Cortex of kidney (tissue), 1 donor: Measurements from ENCODE around the gene BRD2.

Source experiments
- DNase-seq: peaks from one replicate; lab custom pipeline; 2025; lab: John Stamatoyannopoulos, UW

Gene BRD2

DNA sequence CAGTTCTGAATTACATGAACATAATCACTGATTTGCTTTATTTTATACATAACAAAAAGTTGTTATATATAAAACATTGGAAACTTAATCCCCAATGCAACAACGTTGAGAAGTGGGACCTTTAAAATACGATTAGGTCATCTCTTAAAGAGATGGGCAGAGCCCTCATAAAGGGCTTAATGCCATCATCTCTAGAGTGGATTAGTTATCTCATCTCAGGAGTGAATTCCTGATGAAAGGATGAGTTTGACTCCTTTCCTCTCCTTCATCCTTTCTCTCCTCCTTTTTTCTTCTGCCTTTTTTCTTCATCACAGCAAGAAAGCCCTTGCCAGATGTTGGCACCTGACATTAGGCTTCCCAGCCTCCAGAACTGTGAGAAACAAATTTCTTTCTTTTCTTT is 27.1 kb downstream of the BRD2 start:
- DNase-seq: no peak

DNA sequence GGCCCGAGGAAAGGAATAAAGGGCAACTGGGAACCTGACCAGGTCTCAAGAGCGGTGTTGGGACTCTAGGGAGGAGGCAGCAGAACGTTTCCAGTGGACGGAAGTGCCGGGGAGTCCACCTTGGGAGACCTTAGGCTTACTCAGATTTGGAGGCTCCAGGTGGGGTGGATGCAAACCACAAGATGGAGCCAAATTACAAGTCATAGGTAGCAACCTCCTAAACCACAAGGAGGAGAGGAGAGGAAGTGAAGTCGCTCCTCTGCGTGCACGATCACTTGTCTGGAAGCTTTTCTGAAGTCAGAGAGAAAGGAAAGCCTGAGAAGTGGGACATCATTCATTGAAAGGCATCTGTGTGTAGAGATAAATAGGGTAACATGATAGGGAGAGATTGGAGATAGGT is 31.7 kb downstream of the BRD2 start:
- no peak for DNase-seq

DNA sequence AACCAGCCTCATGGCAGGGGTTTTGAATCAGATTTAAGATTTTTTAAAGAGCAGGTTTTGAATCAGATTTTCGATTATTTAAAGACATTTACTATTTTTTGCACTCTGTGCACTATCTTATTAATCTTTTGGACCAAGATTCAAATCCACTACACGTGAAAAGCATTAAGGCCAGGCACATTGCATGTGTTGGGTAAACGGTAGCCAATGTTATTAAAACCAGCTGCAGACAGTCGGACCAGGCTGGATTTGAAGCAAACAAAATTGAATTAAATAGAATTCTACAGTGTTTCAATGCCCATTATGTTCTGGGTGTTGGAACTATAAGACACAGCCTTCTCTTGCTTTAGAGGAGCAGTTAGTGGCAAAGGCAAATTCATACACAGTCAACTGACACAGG is 33.3 kb downstream of the BRD2 start:
- DNase-seq: no peak

DNA sequence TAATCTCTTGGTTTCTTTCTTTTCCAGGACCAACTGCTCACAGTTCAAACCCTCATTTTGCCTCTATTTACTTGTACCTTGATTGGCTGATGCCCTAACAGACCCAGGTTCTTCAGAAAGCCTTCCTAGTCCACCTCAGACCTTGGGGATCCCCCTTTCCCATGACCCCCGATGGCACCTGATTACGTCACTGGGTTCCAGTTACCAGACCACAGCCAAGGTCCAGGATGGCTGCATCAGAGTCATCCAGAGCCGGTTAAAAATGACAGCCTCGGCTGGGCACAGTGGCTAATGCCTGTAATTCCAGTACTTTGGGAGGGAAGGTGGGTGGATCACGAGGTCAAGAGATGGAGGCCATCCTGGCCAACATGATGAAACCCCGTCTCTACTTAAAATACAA is 36.5 kb downstream of the BRD2 start:
- DNase-seq: no peak

GRCh38 chr6:33007831-33008400 is 39.5 kb downstream of the BRD2 start:
- DNase-seq: no peak

GRCh38 chr6:33008944-33009861 is 40.8 kb downstream of the BRD2 start, which contains the start of gene HLA-DOA:
HLA-DOA (minus strand) TSS chr6:33009591.
- DNase-seq: no peak

GRCh38 chr6:33010356-33010755 is 42.0 kb downstream of the BRD2 start:
- no peak for DNase-seq

DNA sequence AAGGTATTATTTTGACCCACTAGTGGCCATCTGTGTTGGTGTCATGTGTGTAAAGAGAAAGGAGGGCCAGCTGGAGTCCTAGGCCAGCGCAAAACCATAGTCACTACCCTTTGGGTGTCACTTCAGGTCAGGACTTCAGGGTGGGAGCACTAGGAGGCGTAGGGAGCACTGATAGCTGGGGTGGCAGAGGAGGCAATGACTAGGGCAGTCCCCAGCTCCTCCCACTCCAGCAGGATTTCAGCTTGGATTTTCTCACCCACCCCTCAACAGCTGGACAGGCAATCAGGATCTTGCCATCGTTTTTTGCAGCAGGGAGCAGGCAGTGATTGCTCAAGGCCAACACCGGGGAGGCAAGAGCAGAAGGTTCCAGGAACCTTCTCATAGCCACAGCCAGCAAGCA is 45.2 kb downstream of the BRD2 start:
- no peak for DNase-seq

- DNase-seq: no peak
These were observed 46.6 kb downstream of the BRD2 start for GRCh38 chr6:33014841-33015634.

- DNase-seq: no peak
These were observed 47.4 kb downstream of the BRD2 start for GRCh38 chr6:33015798-33016197.

- DNase-seq: no peak
These were observed 48.6 kb downstream of the BRD2 start for GRCh38 chr6:33017018-33017417.

DNA sequence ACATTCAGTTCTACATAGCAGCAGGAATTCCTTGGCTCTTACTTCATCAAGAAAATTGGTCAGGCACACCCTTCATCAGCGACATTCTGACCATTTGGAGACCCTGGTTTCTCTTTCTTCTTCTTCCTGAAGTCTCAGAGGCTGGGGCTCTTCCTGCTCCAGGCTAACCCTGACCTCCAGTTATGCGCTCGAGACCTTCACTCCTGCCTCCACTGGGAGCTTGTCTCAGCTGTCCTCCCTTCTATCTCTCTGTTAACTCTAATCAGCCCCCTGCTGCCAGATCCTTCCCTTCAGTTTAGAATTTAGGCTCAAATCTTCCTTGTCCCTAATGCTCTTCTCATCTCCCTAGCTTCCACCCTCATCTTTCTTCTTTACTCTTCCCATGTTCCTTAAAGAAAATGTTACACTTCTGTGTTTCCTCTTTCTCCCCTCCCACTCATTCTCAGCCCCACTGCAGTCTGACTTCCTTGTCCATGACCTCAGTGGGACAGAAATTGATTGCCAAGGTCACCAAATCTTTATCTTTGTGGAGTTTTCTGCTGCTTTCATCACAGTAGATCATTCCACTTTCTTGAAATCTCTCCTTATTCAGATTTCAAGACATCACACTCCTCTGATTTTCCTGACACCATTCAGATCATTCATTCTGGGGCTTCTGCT is 49.4 kb downstream of the BRD2 start:
- DNase-seq: no peak

- DNase-seq: no peak
These were observed 50.0 kb downstream of the BRD2 start for GRCh38 chr6:33018418-33018817.

GRCh38 chr6:33018904-33019303 is 50.5 kb downstream of the BRD2 start:
- DNase-seq: no peak

GRCh38 chr6:33019372-33019771 is 51.0 kb downstream of the BRD2 start:
- no peak for DNase-seq

GRCh38 chr6:33021917-33022316 is 53.5 kb downstream of the BRD2 start:
- no peak for DNase-seq

GRCh38 chr6:33023536-33023935 is 55.1 kb downstream of the BRD2 start:
- DNase-seq: no peak

DNA sequence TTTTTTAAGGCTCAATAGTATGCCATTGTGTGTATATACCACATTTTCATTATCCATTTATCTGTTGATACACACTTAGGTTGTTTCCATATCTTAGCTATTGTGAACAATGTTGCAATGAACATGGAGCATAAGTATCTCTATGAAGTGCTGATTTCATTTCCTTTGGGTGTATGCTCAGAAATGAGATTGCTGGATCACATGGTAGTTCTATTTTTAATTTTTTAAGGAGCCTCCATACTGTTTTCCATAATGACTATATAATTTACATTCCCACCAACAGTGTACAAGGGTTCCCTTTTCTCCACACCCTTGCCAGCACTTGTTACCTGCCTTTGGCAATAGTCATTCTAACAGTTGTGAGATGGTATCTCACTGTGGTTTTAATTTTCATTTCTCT is 56.1 kb downstream of the BRD2 start:
- no peak for DNase-seq

DNA sequence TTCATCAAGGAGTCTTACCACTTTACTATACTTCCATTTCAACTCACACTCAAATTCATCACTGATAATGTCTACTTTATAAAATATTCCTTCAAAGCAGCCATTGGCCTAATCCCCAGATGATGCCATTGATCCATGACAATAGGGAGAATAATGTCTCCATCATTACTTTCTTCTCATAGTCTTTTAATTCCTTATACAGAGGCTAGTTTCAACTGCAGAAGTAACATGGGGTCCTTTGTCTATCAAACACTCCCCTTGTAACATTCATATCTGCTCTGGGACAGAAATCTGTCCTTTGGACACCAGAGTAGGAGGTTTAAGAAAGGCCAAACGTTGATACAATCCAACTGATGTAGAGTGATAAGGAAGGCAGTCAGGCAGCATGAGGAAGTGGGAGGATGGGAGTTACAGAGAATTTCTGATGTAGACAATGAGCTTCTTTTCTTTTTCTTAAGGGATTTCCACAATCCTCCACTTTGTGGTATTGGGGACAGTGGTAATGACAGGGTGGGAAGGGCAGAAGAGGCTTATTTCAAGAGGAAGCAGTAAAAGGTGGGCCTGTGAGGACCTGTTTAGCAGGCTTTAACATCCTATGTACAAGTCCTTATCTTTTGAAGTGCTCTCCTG is 59.9 kb downstream of the BRD2 start:
- DNase-seq: no peak

- DNase-seq: no peak
These were observed 61.2 kb downstream of the BRD2 start for GRCh38 chr6:33029328-33030184.

GRCh38 chr6:33030245-33030644 is 61.9 kb downstream of the BRD2 start:
- no peak for DNase-seq
